SK-N-SH (cell line): ENCODE measurements around the gene SLC35B3. TPM values are rescaled to one million over a fixed set of nuclear protein-coding genes. Genes with fewer than 3 reads are reported as not detected.
"Not testable (repeated sequence)": the region's sequence is repeated elsewhere in the genome, so short reads cannot be mapped to it uniquely, and the experiment has no call there.

Experiments
- CTCF ChIA-PET: fragments of 300-600, 350-600 bp; formaldehyde crosslinking; extraction: SDS; loops from one replicate; lab custom pipeline; 2021; lab: Yijun Ruan, JAX
- POLR2A ChIA-PET: fragments of 350-600 bp; sonication (Branson Sonifier 250); formaldehyde crosslinking; extraction: SDS; loops from one replicate; lab custom pipeline; 2020; ENCODE audit warnings: antibody characterized with exemption, inconsistent platforms; lab: Yijun Ruan, JAX
- DNase-seq: peaks from one replicate; pipeline ENCODE4 v3.0.0; 2012
- H2AFZ ChIP-seq: fragments of 200-600 bp; sonication (generic); 2 replicates; pipeline ENCODE4 v1.8.1; 2016; ENCODE audit warnings: antibody characterized with exemption, mild to moderate bottlenecking, low read depth
- H3F3A ChIP-seq: fragments of 200-600 bp; sonication (generic); replicated peaks from 2 replicates; pipeline ENCODE3; 2016; ENCODE audit warnings: antibody characterized with exemption, mild to moderate bottlenecking; ENCODE audit not compliant: insufficient read depth
- H3K27ac ChIP-seq, 2 experiments: fragments of 200-500 bp in 1 of 2; fragments of 200-600 bp in 1 of 2; sonication (Bioruptor generic) in 1 of 2; sonication (generic), shearing (Covaris generic) in 1 of 2; 2 replicates each; pipeline versions ENCODE4 v1.5.1 to v1.6.1; 2014 to 2016; ENCODE audit warnings: low read depth in 2 of 2, inconsistent platforms in 1 of 2, low read length in 1 of 2, mild to moderate bottlenecking in 1 of 2, mixed read lengths in 1 of 2
- H3K27me3 ChIP-seq: fragments of 200-600 bp; sonication (generic), shearing (Covaris generic); 2 replicates; pipeline ENCODE4 v1.6.1; 2016; ENCODE audit warnings: mixed run types; ENCODE audit not compliant: insufficient read depth
- H3K36me3 ChIP-seq, 2 experiments: fragments of 200-500 bp in 1 of 2; fragments of 200-600 bp in 1 of 2; sonication (Bioruptor generic) in 1 of 2; sonication (generic) in 1 of 2; replicated peaks in 1 of 2; 2 replicates each; pipeline versions ENCODE3 to v1.5.1; 2014 to 2016; ENCODE audit warnings: low read length in 1 of 2, mild to moderate bottlenecking in 1 of 2; ENCODE audit not compliant: insufficient read depth in 2 of 2, control insufficient read depth in 1 of 2
- H3K4me1 ChIP-seq, 2 experiments: fragments of 200-500 bp in 1 of 2; fragments of 200-600 bp in 1 of 2; sonication (Bioruptor generic) in 1 of 2; sonication (generic), shearing (Covaris generic) in 1 of 2; 2 replicates each; pipeline versions ENCODE4 v1.5.1 to v1.6.1; 2014 to 2016; ENCODE audit warnings: low read depth in 1 of 2, low read length in 1 of 2, mixed run types in 1 of 2; ENCODE audit not compliant: insufficient read depth in 2 of 2, control insufficient read depth in 1 of 2
- H3K4me2 ChIP-seq: fragments of 200-600 bp; sonication (generic), shearing (Covaris generic); 2 replicates; pipeline ENCODE4 v1.6.1; 2017; ENCODE audit warnings: mixed run types
- H3K4me3 ChIP-seq, 2 experiments: fragments of 200-500 bp in 1 of 2; fragments of 200-600 bp in 1 of 2; sonication (Bioruptor generic) in 1 of 2; sonication (generic), shearing (Covaris generic) in 1 of 2; 2 replicates each; pipeline versions ENCODE4 v1.5.1 to v1.8.1; 2014 to 2016; ENCODE audit warnings: low read depth in 2 of 2, inconsistent platforms in 1 of 2, low read length in 1 of 2, mild to moderate bottlenecking in 1 of 2, mixed read lengths in 1 of 2, moderate library complexity in 1 of 2
- H3K79me2 ChIP-seq: fragments of 200-600 bp; sonication (generic); 2 replicates; pipeline ENCODE4 v1.8.1; 2017; ENCODE audit warnings: mild to moderate bottlenecking; ENCODE audit not compliant: insufficient read depth
- H3K9ac ChIP-seq: fragments of 200-600 bp; sonication (generic); 2 replicates; pipeline ENCODE4 v1.6.1; 2017; ENCODE audit warnings: mixed run types
- H3K9me2 ChIP-seq: fragments of 200-600 bp; sonication (generic); 2 replicates; pipeline ENCODE4 v1.6.1; 2017; ENCODE audit warnings: mixed run types
- H3K9me3 ChIP-seq: fragments of 200-600 bp; sonication (generic); 2 replicates; pipeline ENCODE4 v1.6.1; 2017; ENCODE audit warnings: mixed run types, mild to moderate bottlenecking, moderate library complexity
- H4K20me1 ChIP-seq: fragments of 200-600 bp; sonication (generic); 2 replicates; pipeline ENCODE4 v1.6.1; 2017; ENCODE audit warnings: mild to moderate bottlenecking, mixed run types; ENCODE audit not compliant: insufficient read depth
- CHD2 ChIP-seq: fragments of 150-350 bp; IDR thresholded peaks from 2 replicates; pipeline ENCODE4 v1.6.1; 2018; ENCODE audit warnings: low read length; ENCODE audit not compliant: partially characterized antibody
- ELF1 ChIP-seq: IDR thresholded peaks from 2 replicates; pipeline ENCODE4 v1.4.0; 2012
- EP300 ChIP-seq, 2 experiments: IDR thresholded peaks; 2 replicates each; pipeline versions ENCODE4 v1.4.0 to v1.6.1; 2012; ENCODE audit warnings: borderline replicate concordance in 1 of 2, low read depth in 1 of 2, low read length in 1 of 2
- EZH2phosphoT487 ChIP-seq: fragments of 200-600 bp; sonication (generic); IDR thresholded peaks from 2 replicates; pipeline ENCODE4 v1.6.1; 2017; ENCODE audit warnings: low read depth, mixed run types, mild to moderate bottlenecking, antibody characterized with exemption, moderate library complexity, borderline replicate concordance
- FOSL2 ChIP-seq: IDR thresholded peaks from 2 replicates; pipeline ENCODE4 v1.4.0; 2012; ENCODE audit warnings: low read depth, mild to moderate bottlenecking, moderate library complexity, borderline replicate concordance
- JUND ChIP-seq: IDR thresholded peaks from 2 replicates; pipeline ENCODE4 v1.4.0; 2012
- MEF2A ChIP-seq: IDR thresholded peaks from 2 replicates; pipeline ENCODE4 v1.4.0; 2012; ENCODE audit warnings: low read depth, borderline replicate concordance
- POLR2AphosphoS5 ChIP-seq: IDR thresholded peaks from 2 replicates; pipeline ENCODE4 v1.6.1; 2012; ENCODE audit warnings: low read depth, low read length
- REST ChIP-seq: IDR thresholded peaks from 2 replicates; pipeline ENCODE4 v1.6.1; 2012; ENCODE audit warnings: mild to moderate bottlenecking, low read depth, low read length, moderate library complexity
- RFX5 ChIP-seq: IDR thresholded peaks from 2 replicates; pipeline ENCODE4 v1.6.1; 2012; ENCODE audit warnings: mild to moderate bottlenecking, improper control_type of control experiment, low read length
- SMC3 ChIP-seq: IDR thresholded peaks from 2 replicates; pipeline ENCODE4 v1.6.1; 2012; ENCODE audit warnings: low read depth, low read length, improper control_type of control experiment
- WGBS: methylation state at CpG from one replicate; pipeline ENCODE4 v1.1.6; 2017; ENCODE audit warnings: low lambda C conversion rate; 5-methylcytosine and 5-hydroxymethylcytosine counted together
- polyA plus RNA-seq, 3 experiments: library from polyadenylated mRNA; depleted of rRNA; stranded (reverse); fragments of >200 nt; gene quantifications; 2 replicates each; pipeline ENCODE4 v1.2.3, GENCODE V29; 2012
- TF ChIP-seq, protein P1 (sequence below): fragments of 150-350 bp; IDR thresholded peaks from 2 replicates; pipeline ENCODE4 v1.6.1; 2017; ENCODE audit warnings: antibody characterized with exemption, low read length, low read depth, borderline replicate concordance
- TF ChIP-seq, protein P2 (sequence below): IDR thresholded peaks from 2 replicates; pipeline ENCODE4 v1.4.0; 2012; ENCODE audit warnings: low read depth

SLC35B3 gene
- polyA plus RNA-seq, 1 of the 3 experiments (the other 2 are of a cell fraction), result 11.0 TPM

GRCh38 chr6:8446391-8446790 is 11.0 kb upstream of the SLC35B3 start:
- H3K27ac ChIP-seq, result no peak overlapping the region
- POLR2A ChIA-PET, result no interaction called here
- no peaks in the 10 kb centered on the region for H3K79me2 ChIP-seq
- H3K9ac ChIP-seq, result no peak overlapping the region
- H3K36me3 ChIP-seq, result no peaks in the 10 kb centered on the region
- H3K4me3 ChIP-seq, result no peak overlapping the region
- no peaks in the 10 kb centered on the region for H3K4me1 ChIP-seq
- H2AFZ ChIP-seq, result no peak overlapping the region
- H3K27me3 ChIP-seq, result no peaks in the 10 kb centered on the region
- H3K9me3 ChIP-seq, result no peaks in the 10 kb centered on the region
- 29% methylated on average over 2 of the region's 2 CpGs for WGBS
- H3K4me2 ChIP-seq, result no peak overlapping the region
- H3K9me2 ChIP-seq, result no peaks in the 10 kb centered on the region
- CTCF ChIA-PET, result interaction anchor here (1.4 kb wide), 1 partner anchor 227 kb away, joined by 4 read pairs; no protein-coding TSS in a partner anchor
- no peaks in the 10 kb centered on the region for H4K20me1 ChIP-seq
- no peak for DNase-seq
- no peaks in the 10 kb centered on the region for H3F3A ChIP-seq
- TF ChIP-seq EP300 (IDR thresholded peaks at IDR 0.05; ENCODE audit: borderline replicate concordance in 1 of 2, low read depth in 1 of 2, low read length in 1 of 2) (no peak), ELF1 (no peak), REST (no peak), JUND (no peak), CHD2 (no peak), EZH2phosphoT487 (no peak), SMC3 (no peak), FOSL2 (no peak), MEF2A (no peak), POLR2AphosphoS5 (no peak), RFX5 (no peak)
- TF ChIP-seq, protein P1, sequence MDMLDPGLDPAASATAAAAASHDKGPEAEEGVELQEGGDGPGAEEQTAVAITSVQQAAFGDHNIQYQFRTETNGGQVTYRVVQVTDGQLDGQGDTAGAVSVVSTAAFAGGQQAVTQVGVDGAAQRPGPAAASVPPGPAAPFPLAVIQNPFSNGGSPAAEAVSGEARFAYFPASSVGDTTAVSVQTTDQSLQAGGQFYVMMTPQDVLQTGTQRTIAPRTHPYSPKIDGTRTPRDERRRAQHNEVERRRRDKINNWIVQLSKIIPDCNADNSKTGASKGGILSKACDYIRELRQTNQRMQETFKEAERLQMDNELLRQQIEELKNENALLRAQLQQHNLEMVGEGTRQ, result no peak
- TF ChIP-seq, protein P2, sequence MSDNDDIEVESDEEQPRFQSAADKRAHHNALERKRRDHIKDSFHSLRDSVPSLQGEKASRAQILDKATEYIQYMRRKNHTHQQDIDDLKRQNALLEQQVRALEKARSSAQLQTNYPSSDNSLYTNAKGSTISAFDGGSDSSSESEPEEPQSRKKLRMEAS, result no peak
- TF ChIP-seq, all 33 proteins: peak for 0

DNA sequence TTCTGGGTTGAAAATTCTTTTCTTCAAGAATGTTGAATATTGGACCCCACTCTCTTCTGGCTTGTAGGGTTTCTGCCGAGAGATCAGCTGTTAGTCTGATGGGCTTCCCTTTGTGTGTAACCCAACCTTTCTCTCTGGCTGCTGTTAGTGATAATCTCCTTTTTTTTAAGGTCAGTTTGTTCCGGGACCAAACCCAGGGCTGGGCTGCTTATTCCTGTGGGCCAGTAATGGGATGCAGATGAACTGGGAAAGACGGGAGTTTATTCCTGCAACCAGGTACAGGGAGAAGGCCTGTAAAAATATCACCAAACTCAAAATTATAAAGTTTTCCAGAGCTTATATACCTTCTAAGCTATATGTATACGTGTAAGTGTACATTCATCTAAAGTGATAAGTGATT is 10.6 kb upstream of the SLC35B3 start:
- H3K27ac ChIP-seq, H3K4me3 ChIP-seq, H3K36me3 ChIP-seq, DNase-seq, H4K20me1 ChIP-seq, H3K79me2 ChIP-seq, H3K4me2 ChIP-seq, H2AFZ ChIP-seq, H3K4me1 ChIP-seq, H3K9me2 ChIP-seq, H3F3A ChIP-seq, H3K9me3 ChIP-seq, H3K27me3 ChIP-seq, POLR2A ChIA-PET, H3K9ac ChIP-seq, CTCF ChIA-PET: not testable (repeated sequence)
- WGBS, result 45% methylated on average over 4 of the region's 4 CpGs
